GM11168 (cell line): ENCODE results near the gene FRMD4A.
"Not testable (repeated sequence)": the region's sequence is repeated elsewhere in the genome, so short reads cannot be mapped to it uniquely, and the experiment has no call there.

Experiments
- in situ Hi-C: fragments of 300-500 bp; cut with MboI; formaldehyde crosslinking; loops from one replicate; pipeline ENCODE4 v1.12.0; 2022; ENCODE audit warnings: low sequenced_read_pairs; ENCODE audit not compliant: unreplicated experiment

The FRMD4A gene

DNA sequence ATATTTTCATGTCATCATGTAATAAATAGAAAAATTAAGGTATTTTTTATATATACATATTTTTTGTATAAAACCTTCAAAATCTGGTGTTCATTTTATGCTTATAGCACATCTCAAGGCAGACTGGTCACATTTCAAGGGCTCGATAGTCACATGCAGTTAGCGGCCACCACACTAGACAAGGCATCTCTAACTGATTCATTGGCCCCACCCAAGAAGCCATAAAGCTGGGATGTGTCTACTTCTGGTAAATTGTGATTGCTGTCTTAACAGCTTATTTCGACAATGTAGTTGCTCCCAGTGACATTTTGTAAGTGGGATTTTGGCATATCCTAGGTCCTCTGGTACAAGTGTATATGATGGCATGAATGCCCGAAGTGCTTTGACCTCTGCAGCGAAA is 168.7 kb downstream of the FRMD4A start:
- in situ Hi-C loops: no loop called here

DNA sequence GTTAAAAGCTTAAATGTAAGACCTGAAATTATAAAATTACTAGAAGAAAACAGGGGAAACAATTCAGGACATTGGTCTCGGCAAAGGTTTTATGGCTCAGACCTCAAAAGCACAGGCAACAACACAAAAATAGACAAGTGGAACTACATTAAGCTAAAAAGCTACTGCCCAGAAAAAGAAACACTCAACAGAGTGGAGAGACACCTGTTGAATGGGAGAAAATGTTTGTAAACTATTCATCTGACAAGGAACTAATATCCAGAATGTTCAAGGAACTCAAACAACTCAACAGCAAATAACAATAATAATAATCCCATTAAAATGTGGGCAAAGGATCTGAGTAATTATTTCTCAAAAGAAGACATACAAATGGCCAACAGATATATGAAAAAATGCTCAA is 170.4 kb downstream of the FRMD4A start:
- in situ Hi-C loops: no loop called here

DNA sequence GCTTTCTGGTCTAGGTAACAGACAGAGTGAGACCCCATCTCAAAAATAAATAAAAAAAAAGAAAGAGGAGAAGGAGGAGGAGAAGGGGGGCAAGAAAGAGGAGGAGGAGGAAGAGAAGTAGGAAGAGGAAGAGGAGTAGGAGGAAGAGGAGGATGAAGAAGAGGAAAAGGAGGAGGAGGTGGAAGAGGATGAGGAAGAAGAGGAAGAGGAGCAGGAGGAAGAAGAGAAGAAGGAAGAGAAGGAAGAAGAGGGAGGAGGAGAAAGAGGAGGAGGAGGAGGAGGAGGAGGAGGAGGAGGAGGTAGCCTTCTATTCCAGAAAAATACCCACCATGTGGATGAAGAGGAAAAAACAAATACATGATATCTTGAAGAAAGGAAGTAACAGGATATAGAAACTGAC is 172.1 kb downstream of the FRMD4A start:
- in situ Hi-C loops: no loop called here

DNA sequence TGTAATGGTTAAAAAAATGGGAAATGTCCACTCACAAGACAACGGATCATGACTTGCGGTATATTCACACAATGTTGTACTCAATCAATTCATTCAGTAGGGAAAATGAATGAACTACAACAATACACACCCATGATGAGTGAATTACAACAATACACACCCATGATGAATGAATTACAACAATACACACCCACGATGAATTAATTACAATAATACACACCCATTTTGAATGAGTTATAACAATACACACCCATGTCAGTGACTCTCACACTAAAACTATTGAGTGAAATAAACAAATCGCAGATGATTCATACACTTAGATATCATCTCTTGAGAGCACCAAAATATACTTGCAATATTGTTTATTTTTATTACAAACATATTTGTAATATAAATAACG is 174.6 kb downstream of the FRMD4A start:
- in situ Hi-C loops: no loop called here

DNA sequence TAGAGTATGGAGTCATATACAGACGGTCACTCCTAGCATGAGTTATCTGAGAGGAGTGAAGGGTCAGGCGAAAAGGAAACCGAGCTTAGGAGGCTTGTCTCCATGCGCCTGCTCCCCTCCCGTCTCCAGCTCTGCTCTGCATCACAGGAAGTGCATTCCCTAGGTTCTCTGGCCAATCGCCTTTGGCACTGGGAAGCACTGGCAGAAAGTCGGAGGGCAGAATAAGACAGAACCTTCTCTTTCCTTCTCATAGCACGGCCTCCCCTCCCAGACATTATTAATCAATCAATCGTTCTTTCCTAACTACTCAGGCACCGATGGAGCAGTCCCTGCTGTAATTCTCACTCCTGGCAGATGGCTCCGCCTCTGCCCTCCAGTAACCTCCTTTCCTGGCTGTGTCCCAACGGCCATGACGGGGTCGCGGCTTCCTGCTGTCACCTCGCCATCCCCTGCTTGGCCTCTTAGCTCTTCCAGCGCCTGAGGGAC is 177.1 kb downstream of the FRMD4A start:
- in situ Hi-C loops: no loop called here

DNA sequence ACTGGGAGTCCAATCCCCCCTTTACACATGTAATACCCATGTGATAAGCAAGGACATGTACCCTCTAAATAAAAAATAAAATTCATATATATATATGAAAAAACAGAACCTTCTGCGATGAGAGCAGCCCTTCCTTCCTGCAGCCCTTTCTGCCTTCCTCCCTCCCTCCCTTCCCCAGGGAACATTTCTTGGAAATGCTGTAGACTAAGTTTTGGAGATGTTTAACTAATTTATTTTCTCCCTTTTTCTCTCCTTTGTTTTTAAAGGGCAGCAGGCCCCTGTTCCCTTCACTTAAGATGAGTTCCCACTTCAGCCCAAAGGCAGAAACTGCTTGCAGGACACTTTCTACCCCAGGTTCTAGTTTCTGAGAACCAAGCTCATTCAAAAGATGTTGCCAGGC is 179.2 kb downstream of the FRMD4A start:
- in situ Hi-C loops: no loop called here

DNA sequence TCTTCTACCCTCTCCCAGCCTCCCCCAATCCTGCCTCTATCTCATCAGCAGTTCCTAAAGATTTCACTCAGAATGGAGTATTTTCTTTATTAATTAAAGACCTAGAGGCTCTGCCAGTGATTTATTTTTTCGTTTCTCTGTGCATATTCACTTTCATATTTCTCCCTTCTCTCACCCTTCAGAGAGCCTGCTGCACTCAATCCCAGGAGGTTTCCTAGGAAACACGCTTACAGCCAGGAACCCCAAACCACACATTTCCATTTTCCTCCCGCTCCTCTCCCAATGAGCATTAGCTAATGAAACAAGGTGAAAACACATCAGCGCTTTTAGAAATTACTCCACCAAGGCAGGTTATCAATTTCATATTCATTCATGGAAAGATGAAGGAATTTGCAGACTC is 180.2 kb downstream of the FRMD4A start:
- in situ Hi-C loops: no loop called here

DNA sequence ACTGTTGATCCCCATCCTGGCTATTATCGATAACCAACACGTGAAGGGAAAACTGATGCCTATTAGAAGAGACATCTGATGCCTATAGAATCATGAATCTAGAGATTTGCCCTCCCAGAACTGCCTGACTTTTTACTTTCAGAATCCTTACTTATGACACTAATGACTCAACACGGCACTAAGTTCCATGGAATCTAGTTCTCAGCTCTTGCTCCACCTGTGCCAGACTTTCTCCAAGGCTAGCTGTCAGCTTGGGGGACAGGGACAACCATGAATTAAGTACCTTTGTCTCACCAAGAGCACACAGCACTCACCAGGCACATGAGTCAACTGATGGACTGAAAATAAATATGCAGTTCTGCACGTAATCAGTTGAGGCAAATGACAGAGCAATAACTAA is 184.2 kb downstream of the FRMD4A start:
- in situ Hi-C loops: no loop called here

DNA sequence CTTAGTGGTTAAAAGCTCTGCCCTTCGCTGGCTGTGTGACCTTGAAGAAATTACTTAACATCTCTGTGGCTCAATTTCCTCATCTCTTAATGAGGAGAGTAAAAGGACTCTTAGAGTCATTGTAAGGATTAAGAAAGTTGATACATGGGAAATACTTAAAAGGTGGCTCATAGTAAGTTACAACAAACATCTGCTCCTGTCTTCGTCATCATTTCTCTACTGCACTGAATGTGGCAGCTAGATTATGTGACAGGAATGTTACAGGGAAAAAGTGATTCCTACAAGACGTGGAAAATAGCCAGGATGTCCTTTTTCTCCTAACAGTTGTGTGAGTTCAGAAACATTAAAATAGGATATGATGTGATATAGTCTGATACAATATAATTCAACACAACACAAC is 184.7 kb downstream of the FRMD4A start:
- in situ Hi-C loops: no loop called here

DNA sequence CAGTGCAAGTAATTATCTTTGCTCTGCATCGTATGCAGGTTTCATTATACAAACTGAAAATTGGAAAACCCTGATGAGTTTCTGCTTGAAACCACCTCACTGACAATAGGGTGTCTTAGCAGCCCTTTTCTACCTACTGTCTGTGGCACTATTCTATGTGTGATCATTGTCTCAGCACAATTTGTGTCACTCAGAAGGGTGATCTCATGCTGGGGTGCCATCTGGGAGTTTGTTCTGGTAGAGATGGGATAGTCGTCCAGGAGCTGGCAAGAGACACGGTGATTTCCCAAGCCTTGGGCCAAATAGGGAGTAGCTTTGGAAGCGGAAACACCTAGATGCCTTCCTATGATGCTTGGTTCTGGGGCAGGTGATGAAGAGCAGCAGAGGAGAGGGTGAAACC is 186.3 kb downstream of the FRMD4A start:
- in situ Hi-C loops: no loop called here

DNA sequence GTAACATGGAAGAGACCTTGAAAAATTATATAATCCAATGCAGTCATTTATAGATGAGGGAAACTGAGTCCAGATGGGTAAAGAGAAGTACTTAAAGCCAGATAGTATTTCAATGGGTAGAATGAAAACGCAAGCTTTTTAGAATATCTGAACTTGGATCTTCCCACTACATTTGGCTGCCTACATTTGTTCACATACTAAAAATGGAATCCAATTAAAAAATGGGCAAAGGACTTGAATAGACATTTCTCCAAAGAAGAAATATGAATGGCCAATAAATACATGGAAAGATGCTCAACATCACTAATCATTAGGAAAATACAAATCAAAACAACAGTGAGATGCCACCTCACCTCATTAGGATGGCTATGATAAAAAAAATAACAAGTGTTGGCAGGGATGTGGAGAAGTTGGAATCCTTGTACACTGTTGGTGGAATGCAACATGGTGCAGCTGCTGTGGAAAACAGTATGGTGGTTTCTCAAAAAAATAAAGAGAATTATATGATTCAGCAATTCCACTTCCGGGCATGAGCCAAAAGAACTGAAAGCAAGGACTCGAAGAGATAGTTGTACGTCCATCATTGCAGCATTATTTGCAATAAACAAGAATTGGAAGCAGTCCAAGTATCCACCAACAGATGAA is 188.0 kb downstream of the FRMD4A start:
- in situ Hi-C loops: no loop called here

DNA sequence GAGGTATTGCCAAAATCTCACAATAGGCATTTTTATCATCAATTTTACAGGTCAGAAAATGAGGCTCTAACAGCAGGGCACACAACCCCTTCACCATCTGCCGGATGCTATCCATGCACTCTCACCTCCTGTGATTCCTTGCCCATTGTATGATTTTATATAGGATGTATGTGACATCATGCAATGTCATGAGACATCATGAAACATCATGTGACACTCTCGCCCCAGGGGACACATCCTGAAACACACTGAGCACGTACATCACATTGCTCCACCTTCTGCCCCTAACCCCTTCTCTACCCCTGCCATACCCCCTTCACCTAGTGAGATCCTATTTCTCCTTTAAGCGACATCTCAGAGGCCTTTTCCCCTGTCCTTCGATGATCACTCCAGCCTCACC is 189.4 kb downstream of the FRMD4A start:
- in situ Hi-C loops: no loop called here

DNA sequence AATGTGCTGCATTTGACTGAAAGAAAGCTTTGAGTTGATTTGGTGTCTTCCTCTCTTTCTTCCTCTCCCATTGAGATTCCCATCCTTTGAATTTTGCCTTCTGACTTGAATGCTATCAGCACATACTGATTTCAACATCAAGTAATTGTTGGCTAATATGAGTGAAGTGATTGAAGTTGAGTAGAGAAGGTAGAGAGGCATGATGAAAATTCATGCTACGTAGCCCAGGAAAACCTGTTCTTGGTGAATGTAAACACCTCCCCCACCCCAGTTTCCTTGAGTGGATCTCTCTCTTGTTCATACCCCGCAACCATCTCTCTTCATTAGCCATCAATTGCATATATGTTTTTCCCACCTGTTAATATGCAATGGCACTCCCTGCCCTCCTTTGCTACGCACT is 193.3 kb downstream of the FRMD4A start:
- in situ Hi-C loops: no loop called here

DNA sequence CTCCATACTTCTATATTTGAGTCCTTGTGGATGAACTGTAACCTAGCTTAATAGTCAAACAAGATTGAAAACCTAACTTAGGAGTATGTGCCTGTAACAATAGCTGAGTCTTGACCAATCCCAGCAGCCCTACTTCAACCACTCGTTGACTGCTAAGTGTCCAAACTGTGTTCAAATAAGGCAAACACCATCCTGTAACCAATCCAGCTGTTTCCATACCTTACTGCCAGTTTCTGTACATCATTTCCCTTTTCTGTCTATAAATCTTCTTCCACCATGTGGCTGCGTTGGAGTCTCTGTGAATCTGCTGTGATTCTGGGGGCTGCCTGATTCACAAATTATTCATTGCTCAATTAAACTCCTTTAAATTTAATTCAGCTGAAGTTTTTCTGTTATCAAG is 195.5 kb downstream of the FRMD4A start:
- in situ Hi-C loops: not testable (repeated sequence)

DNA sequence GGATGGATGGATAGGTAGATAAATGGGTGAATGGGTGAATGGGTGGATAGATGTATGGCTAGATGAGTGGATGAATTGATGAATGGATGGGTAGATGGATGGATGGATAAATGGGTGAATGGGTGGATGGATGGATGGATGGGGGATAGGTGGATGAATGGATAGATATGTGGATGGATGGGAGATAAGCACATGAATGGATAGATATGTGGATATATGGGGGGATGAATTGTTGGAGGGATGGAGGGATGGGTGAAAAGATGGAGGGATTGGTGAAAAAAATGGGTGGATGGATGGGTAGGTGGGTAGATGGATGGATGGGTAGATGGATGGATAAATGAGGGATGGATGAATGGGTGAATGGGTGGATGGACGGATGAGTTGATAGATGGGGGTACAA is 196.4 kb downstream of the FRMD4A start:
- in situ Hi-C loops: no loop called here

DNA sequence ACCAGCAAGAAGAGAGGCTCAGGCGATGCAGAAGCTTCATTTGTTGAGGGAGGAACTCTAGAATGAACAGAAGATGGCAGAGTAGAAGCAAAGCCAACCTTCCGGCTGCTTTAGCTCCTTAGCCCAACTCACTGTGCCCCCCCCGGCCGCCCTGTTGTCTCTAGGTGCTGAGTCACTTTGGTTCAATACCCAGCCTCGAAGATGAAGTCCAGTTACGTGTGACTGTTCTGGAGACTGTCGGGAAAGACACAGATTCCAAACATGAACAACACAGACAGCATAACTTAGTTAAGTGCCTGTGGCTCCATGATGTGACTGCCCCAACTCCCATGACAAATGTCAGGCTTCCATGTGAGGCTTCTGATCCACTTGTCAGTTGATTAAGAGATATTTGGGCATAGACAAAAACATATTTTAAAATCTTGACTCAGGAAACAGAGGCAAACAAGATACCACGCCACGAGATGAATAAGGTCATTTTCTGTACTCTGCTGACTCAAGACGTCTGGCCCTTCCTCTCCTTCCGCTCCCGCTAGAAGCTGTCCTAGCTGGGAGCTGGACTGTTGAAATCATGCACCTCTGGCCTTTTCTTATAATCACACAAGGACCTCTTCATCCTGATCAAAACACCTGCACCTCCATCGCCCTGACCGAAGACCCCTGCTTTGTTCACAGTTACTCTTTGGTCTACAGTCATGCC is 199.3 kb downstream of the FRMD4A start:
- in situ Hi-C loops: no loop called here

DNA sequence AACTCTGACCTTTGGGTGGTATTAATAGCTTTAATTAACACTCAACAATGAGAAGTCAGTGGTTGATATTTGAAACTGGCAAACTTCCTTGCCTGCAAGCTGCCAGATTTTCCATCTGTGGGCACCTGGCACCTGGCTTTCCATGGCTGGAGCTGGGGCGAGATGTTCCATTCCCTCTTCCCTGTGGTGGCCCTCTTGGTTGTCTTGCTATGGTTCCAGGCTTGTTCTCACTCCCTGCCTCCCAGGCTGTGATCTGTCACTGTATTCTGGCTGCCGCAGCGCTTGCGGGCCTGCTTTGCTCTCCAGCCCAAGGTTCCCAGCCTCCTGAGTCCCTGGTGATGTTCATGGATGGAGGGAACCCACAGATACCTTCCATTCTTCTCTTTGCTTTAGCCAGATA is 201.0 kb downstream of the FRMD4A start:
- in situ Hi-C loops: no loop called here

DNA sequence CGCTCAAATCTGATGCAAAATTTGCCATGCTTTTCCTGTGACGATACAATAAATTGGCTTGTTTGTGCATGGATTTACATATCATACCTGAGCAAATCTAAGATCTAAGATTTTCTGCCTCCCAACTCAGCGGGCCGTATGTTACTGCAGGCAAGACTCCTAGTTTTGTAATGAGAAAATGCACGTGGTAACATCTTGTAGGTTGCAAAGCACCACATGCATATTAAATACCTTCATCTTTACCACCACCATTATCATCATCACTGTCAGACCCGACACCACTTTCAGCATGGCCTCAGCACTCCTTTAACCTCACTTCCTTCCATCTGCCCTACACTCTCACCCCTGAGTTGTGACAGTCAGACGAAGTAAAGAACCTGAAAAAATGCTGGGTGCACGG is 202.2 kb downstream of the FRMD4A start:
- in situ Hi-C loops: no loop called here

DNA sequence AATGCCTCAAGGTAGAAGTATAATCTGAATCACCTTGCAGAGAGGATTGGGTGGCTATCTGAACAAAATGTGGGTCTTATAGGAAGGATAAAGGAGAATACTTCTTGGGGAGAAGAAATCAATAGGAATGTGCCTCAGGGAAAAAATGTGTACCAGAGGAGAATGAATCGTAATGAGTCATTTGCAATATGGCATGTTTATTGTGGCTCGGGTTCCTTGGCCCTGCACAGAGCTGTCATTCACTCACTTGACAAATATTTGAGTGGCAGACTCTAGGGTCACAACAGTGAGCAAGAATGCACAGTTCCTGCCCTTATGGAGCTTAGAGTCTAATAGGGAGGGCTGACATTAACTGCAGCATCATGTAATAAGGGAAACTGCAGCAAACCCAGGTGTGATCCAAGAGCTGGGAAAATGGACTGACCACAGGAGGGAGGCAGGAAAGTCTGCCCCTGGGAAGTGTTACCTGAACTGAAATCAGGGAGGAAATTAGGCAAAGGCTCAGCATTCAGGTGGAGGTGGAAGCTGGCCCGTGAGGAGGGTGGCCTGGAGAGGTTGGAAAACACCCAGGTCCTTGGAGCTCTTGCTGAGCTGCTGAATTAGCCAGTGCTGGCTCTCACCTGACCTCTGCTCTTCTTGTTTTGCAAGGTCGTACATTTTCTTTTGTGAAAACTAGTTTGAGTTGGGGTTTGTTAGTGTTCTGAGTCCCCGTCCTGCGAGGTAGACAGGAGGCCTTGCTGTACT is 203.9 kb downstream of the FRMD4A start:
- in situ Hi-C loops: no loop called here

DNA sequence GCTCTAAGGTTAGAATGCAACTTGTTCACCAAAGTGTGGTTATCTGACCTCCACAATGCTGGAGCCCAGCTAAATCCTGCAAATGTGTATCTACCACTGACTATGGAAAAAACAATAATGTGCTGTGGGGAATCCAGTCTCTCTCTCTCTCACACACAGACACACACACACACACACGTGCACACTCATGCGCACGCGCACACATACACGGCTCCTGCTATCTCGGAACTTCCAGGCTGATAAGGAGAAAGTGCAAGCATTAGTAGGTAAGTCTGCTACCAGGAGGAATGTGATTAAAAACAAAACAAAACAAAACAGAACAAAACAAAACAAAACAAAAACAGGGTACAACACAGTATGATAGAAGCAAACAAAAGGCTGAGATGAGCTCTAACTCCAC is 205.2 kb downstream of the FRMD4A start:
- in situ Hi-C loops: no loop called here

DNA sequence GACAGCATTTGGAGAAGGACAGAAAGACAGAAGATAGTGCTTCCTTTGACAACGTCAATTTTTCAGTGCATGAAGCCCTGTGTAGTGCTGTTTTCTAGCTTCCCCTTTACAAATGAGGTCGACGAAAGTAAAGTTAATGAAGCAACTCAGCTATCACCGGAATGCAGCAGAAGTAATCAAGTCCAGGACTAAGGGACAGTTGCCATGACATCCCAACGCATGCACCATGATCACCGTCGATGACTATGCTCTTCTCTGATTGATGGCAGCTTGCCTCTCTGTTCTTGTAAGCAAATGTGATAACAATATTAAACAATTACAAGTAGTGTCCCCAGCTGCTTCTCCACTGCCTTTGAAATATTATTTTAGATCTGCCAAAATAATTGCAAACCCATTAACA is 205.8 kb downstream of the FRMD4A start:
- in situ Hi-C loops: no loop called here
